ENCODE data around the gene RPS6KA3. TPM values are rescaled to one million over a fixed set of nuclear protein-coding genes. Genes with fewer than 3 reads are reported as not detected.

The RPS6KA3 gene
- total and polyA plus RNA-seq, 9 of the 15 experiments (the other 6 are each of a cell fraction or from before 2014, with no cell fraction given) = 10.9 to 61.9 (median 37.4) TPM

DNA sequence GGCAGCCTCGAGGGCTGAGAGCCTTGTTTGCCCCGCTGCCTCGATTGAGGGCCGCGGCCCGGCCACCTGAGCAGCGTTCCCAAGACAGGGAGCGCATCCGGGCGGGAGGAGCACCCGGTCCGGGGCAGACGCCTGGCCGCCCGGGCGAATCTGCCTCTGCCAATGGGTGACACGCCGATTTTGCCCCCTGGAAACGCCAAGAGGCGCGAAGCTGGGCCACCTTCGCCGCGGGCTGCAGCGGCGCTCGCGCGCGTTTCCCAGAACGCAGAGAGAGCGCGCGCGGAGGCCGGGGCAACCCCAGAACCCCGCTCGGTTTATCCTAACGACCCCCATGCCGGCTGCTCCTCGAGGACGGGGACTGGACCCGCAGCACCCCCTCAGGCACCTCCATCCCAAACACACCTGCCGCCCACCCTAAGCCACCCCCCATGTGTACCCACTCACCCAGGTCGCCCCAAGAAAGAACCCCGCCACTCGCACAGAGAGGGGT, 150.6 kb downstream of the RPS6KA3 start:
- WGBS (ENCODE audit: insufficient coverage, low coverage, missing lambda C conversion rate) = 45% methylated on average over 18 of the region's 47 CpGs
- no peaks in the 10 kb centered on the region for H3K9me1 ChIP-seq (ENCODE audit: control insufficient read depth, insufficient read depth, low read length)
- no peaks in the 10 kb centered on the region for H3K9me3 ChIP-seq (replicated peaks; ENCODE audit: control insufficient read depth, insufficient read depth, low read depth, low read length)
- ChIA-PET CTCF (ENCODE audit: low intra/inter-chr PET ratio) (no interaction called here), POLR2A (no interaction called here)
- H3K79me2 ChIP-seq (ENCODE audit: control insufficient read depth, insufficient read depth, low read length) = no peaks in the 10 kb centered on the region
- no peak for ATAC-seq
- no peak overlapping the region for H2AFZ ChIP-seq (ENCODE audit: low read depth, low read length)
- intact Hi-C loops (cut with micrococcal nuclease) = no loop called here
- H3K9ac ChIP-seq (ENCODE audit: insufficient read depth in 1 of 2, low read depth in 2 of 2, low read length in 2 of 2) = no peak overlapping the region
- TF ChIP-seq ZBED1 (IDR thresholded peaks at IDR 0.05) (no peak), ZNF766 (CRISPR knock-in tag; conservative IDR thresholded peaks at IDR 0.05) (no peak), GABPB2 (CRISPR knock-in tag; conservative IDR thresholded peaks at IDR 0.05) (no peak)
- no peaks in the 10 kb centered on the region for H3K36me3 ChIP-seq (ENCODE audit: control insufficient read depth, insufficient read depth, low read length)
- no peak overlapping the region for H3K4me3 ChIP-seq
- DNase-seq (ENCODE audit: extremely low read depth in 1 of 4, low spot score in 3 of 4) = no peak
- H3K27ac ChIP-seq (ENCODE audit: extremely low read depth, low read depth, low read length) = no peak overlapping the region
- no TSS peak for BruUV-seq (replicated peaks)
- in situ Hi-C loops (cut with MboI) = no loop called here
- FAIRE-seq = no peak
- peaks cover 0 to 19% of the 10 kb centered on the region in 2 experiments; a peak in 3 of 5 replicates for H3K27me3 ChIP-seq (ENCODE audit: control insufficient read depth in 2 of 2, insufficient read depth in 2 of 2, low read length in 2 of 2)
- no peaks in the 10 kb centered on the region for H4K20me1 ChIP-seq (replicated peaks; ENCODE audit: control insufficient read depth, insufficient read depth, low read length)
- H3K4me2 ChIP-seq (ENCODE audit: insufficient read depth, low read length) = no peak overlapping the region
- H3K4me1 ChIP-seq (replicated peaks in 1 of 2; ENCODE audit: control insufficient read depth in 2 of 2, insufficient read depth in 2 of 2, low read length in 2 of 2) = peaks cover 0 to 4% of the 10 kb centered on the region in 2 experiments; a peak in 2 of 5 replicates

DNA sequence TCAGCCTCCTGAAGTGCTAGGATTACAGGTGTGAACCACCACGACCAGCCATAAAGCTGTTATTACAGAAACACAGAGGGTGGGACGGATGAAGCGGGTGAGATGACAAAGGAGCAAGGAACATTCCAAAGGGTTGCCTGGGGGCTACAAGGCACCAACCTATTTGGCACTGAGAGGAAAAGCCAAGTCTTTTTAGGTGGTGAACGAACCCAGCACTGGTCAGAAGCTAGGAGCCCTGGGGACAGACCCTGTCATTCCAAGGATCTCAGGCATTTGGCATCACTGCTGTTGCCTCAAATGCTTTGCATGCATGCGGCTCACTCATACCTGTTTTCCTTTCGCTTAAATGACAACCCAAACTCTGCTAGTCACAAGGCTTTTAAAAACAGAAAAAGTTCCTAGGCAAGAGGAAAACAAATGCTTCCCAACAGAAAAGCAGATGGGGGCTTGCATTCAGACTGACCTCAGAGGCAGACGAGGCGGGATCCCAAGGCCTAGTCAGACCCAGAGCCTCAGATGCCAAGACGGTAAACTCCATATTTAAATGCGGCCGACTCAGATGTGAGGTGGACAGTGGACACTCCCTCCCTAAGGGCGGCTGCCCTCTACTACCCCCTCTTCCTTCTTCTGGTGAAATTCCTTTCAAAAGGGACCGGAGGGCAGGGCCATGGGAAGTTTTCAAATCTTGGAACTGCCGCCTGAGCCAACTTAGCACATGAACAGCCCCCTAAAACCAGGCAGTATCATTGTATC, 154.5 kb downstream of the RPS6KA3 start:
- no peaks in the 10 kb centered on the region for H3K9me3 ChIP-seq (replicated peaks; ENCODE audit: control insufficient read depth, insufficient read depth, low read depth, low read length)
- H3K27me3 ChIP-seq (ENCODE audit: control insufficient read depth in 2 of 2, insufficient read depth in 2 of 2, low read length in 2 of 2) = peaks cover 4 to 22% of the 10 kb centered on the region in 2 experiments; a peak in 3 of 5 replicates
- H3K9ac ChIP-seq (ENCODE audit: insufficient read depth in 1 of 2, low read depth in 2 of 2, low read length in 2 of 2) = no peak overlapping the region
- no peaks in the 10 kb centered on the region for H3K36me3 ChIP-seq (ENCODE audit: control insufficient read depth, insufficient read depth, low read length)
- in situ Hi-C loops (cut with MboI) = no loop called here
- WGBS (ENCODE audit: insufficient coverage, low coverage, missing lambda C conversion rate) = 24% methylated on average over 11 of the region's 14 CpGs
- no peak for DNase-seq (ENCODE audit: extremely low read depth in 1 of 4, low spot score in 3 of 4)
- peaks cover 0 to 4% of the 10 kb centered on the region in 2 experiments; a peak in 2 of 5 replicates for H3K4me1 ChIP-seq (replicated peaks in 1 of 2; ENCODE audit: control insufficient read depth in 2 of 2, insufficient read depth in 2 of 2, low read length in 2 of 2)
- no peak overlapping the region for H3K4me2 ChIP-seq (ENCODE audit: insufficient read depth, low read length)
- intact Hi-C loops (cut with micrococcal nuclease) = no loop called here
- H2AFZ ChIP-seq (ENCODE audit: low read depth, low read length) = no peak overlapping the region
- ChIA-PET CTCF (ENCODE audit: low intra/inter-chr PET ratio) (no interaction called here), POLR2A (no interaction called here)
- no peaks in the 10 kb centered on the region for H4K20me1 ChIP-seq (replicated peaks; ENCODE audit: control insufficient read depth, insufficient read depth, low read length)
- FAIRE-seq = no peak
- H3K9me1 ChIP-seq (ENCODE audit: control insufficient read depth, insufficient read depth, low read length) = no peaks in the 10 kb centered on the region
- TF ChIP-seq, protein P1, sequence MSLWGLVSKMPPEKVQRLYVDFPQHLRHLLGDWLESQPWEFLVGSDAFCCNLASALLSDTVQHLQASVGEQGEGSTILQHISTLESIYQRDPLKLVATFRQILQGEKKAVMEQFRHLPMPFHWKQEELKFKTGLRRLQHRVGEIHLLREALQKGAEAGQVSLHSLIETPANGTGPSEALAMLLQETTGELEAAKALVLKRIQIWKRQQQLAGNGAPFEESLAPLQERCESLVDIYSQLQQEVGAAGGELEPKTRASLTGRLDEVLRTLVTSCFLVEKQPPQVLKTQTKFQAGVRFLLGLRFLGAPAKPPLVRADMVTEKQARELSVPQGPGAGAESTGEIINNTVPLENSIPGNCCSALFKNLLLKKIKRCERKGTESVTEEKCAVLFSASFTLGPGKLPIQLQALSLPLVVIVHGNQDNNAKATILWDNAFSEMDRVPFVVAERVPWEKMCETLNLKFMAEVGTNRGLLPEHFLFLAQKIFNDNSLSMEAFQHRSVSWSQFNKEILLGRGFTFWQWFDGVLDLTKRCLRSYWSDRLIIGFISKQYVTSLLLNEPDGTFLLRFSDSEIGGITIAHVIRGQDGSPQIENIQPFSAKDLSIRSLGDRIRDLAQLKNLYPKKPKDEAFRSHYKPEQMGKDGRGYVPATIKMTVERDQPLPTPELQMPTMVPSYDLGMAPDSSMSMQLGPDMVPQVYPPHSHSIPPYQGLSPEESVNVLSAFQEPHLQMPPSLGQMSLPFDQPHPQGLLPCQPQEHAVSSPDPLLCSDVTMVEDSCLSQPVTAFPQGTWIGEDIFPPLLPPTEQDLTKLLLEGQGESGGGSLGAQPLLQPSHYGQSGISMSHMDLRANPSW (CRISPR knock-in tag; IDR thresholded peaks at IDR 0.05) = no peak
- TF ChIP-seq FOXP1 (CRISPR knock-in tag; IDR thresholded peaks at IDR 0.05) (no peak), CBX1 (IDR thresholded peaks at IDR 0.05; ENCODE audit: low read depth) (no peak)
- no peaks in the 10 kb centered on the region for H3K79me2 ChIP-seq (ENCODE audit: control insufficient read depth, insufficient read depth, low read length)
- no peak overlapping the region for H3K27ac ChIP-seq (ENCODE audit: extremely low read depth, low read depth, low read length)
- no TSS peak for BruUV-seq (replicated peaks)
- no peak for ATAC-seq
- no peak overlapping the region for H3K4me3 ChIP-seq
